Subcutaneous adipose tissue (tissue), 4 donors: Measurements from ENCODE around the gene PDZD7. TPM values are rescaled to one million over a fixed set of nuclear protein-coding genes. Genes with fewer than 3 reads are reported as not detected.

ENCODE experiments used
- CTCF ChIP-seq: fragments of 450-650 bp; IDR thresholded peaks from one replicate; pipeline ENCODE4 v1.5.1; 2016; ENCODE audit warnings: low read depth, mild to moderate bottlenecking, control low read depth, antibody characterized with exemption, moderate library complexity
- total RNA-seq, 4 donors: library from RNA; depleted of rRNA; stranded (reverse); fragments of >200 nt; gene quantifications; one replicate each; pipeline ENCODE4 v1.1.0, GENCODE V29; 2016

Gene PDZD7
- total RNA-seq, 4 donors from 2014 or later = 0.22 to 1.7 (median 0.92) TPM

- no peak for TF ChIP-seq CTCF
Measured at GRCh38 chr10:101042667-101043362, 11.9 kb upstream of the PDZD7 start.

GRCh38 chr10:101042118-101042517, 11.2 kb upstream of the PDZD7 start:
- no peak for TF ChIP-seq CTCF

- no peak for TF ChIP-seq CTCF
Measured at GRCh38 chr10:101041252-101041761, 10.4 kb upstream of the PDZD7 start.

GRCh38 chr10:101040851-101041250, 9.9 kb upstream of the PDZD7 start:
- TF ChIP-seq CTCF = no peak

- TF ChIP-seq CTCF = no peak
Measured at GRCh38 chr10:101040061-101040460, 9.1 kb upstream of the PDZD7 start.

GRCh38 chr10:101038484-101038883, 7.6 kb upstream of the PDZD7 start:
- TF ChIP-seq CTCF = no peak

GRCh38 chr10:101036726-101037125, 5.8 kb upstream of the PDZD7 start:
- TF ChIP-seq CTCF = no peak
